GM13977 (cell line): ENCODE results near the gene IMMP2L.

Experiments used
- DNase-seq: peaks from one replicate; pipeline ENCODE4 v3.0.0; 2012; ENCODE audit warnings: low spot score
- CTCF ChIP-seq: IDR thresholded peaks from 2 replicates; pipeline ENCODE4 v1.5.1; 2012; ENCODE audit warnings: mild to moderate bottlenecking, control low read depth; ENCODE audit not compliant: insufficient read depth; ENCODE audit errors: extremely low read depth, missing control alignments
- in situ Hi-C: fragments of 300-500 bp; cut with MboI; formaldehyde crosslinking; loops from one replicate; pipeline ENCODE4 v1.12.0; 2022; ENCODE audit warnings: low sequenced_read_pairs, low pct_unique_long_range_greater_than_20kb, mixed read lengths, inconsistent platforms; ENCODE audit not compliant: unreplicated experiment

Gene IMMP2L

GRCh38 chr7:110890101-110890500 is 672.2 kb downstream of the IMMP2L start:
- no peak for DNase-seq
- in situ Hi-C loops: no loop called here
- no peak for TF ChIP-seq CTCF

GRCh38 chr7:110889335-110889734 is 673.0 kb downstream of the IMMP2L start:
- no peak for TF ChIP-seq CTCF

GRCh38 chr7:110888641-110889040 is 673.7 kb downstream of the IMMP2L start:
- in situ Hi-C loops: no loop called here
- no peak for TF ChIP-seq CTCF

More at GRCh38 chr7:110889335-110889734, 673.0 kb downstream of the IMMP2L start:
- DNase-seq: no peak
- in situ Hi-C loops: no loop called here

GRCh38 chr7:110885474-110885873 is 676.8 kb downstream of the IMMP2L start:
- in situ Hi-C loops: no loop called here
- no peak for DNase-seq
- no peak for TF ChIP-seq CTCF

More at GRCh38 chr7:110888641-110889040, 673.7 kb downstream of the IMMP2L start:
- no peak for DNase-seq

- no peak for DNase-seq
- TF ChIP-seq CTCF: no peak
- in situ Hi-C loops: no loop called here
Measured at GRCh38 chr7:110881721-110882120, 680.6 kb downstream of the IMMP2L start.

- no peak for TF ChIP-seq CTCF
- in situ Hi-C loops: no loop called here
- DNase-seq: no peak
Measured at GRCh38 chr7:110880971-110881370, 681.3 kb downstream of the IMMP2L start.

- TF ChIP-seq CTCF: no peak
- DNase-seq: no peak
- in situ Hi-C loops: no loop called here
Measured at GRCh38 chr7:110877016-110877415, 685.3 kb downstream of the IMMP2L start.
